PFSK-1 (cell line): Measurements from ENCODE around the gene C3orf20.

Experiments
- FOXP2 ChIP-seq: optimal IDR thresholded peaks from 2 replicates; pipeline ENCODE3; 2011; ENCODE audit warnings: borderline replicate concordance, control low read depth, inconsistent platforms; ENCODE audit not compliant: insufficient read depth; ENCODE audit errors: extremely low read length, extremely low read depth
- POLR2AphosphoS5 ChIP-seq: IDR thresholded peaks from 2 replicates; pipeline ENCODE4 v1.6.1; 2012; ENCODE audit warnings: low read depth, mild to moderate bottlenecking, control low read depth, low read length, moderate library complexity
- SIN3A ChIP-seq: IDR thresholded peaks from 2 replicates; pipeline ENCODE4 v1.6.1; 2012; ENCODE audit warnings: mild to moderate bottlenecking, low read length, moderate library complexity, borderline replicate concordance; ENCODE audit not compliant: insufficient read depth
- TAF1 ChIP-seq: IDR thresholded peaks from 2 replicates; pipeline ENCODE4 v1.6.1; 2012; ENCODE audit warnings: low read length, control low read depth, borderline replicate concordance; ENCODE audit not compliant: insufficient read depth
- TF ChIP-seq, protein P1 (sequence below), 2 experiments: IDR thresholded peaks; 2 replicates each; pipeline versions ENCODE4 v1.6.1 to v1.8.0; 2011 to 2012; ENCODE audit warnings: low read depth in 2 of 2, low read length in 2 of 2, control low read depth in 1 of 2, inconsistent platforms in 1 of 2, mild to moderate bottlenecking in 1 of 2, moderate library complexity in 1 of 2; ENCODE audit not compliant: insufficient read depth in 1 of 2

Gene C3orf20

DNA sequence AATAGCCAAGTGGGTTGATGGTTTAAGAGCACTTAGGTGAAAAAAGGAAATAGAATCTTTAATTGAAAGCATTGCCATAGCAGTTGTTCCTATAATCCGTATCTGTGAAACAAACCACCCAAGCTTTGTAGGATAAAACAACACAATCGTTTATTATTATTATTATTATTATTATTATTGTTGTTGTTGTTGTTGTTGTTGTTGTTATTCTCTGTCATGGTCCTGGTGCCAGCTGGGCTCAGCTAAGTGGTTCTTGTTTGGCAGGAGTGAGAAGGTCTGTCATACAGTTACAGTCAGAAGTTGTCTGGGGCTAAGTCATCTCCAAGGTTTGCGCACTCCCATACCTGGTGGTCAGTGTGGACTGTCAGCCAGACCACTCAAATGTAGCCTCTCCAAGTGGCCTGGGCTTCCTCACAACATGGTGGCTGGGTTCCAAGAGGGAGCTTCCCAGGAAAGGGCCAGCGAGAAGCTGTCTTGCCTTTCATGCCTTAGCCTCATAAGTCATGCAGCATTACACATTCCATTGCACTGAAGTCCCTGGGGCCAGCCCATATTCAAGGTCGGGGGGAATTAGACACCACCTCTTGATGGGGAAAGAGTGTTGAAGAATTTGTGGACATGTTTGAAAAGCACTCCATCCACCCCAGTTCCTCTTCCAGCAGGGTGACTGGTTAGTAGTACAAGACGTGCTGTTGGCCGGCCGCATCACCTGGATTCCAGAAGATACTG, 89.6 kb downstream of the C3orf20 start:
- TF ChIP-seq SIN3A, result no peak

DNA sequence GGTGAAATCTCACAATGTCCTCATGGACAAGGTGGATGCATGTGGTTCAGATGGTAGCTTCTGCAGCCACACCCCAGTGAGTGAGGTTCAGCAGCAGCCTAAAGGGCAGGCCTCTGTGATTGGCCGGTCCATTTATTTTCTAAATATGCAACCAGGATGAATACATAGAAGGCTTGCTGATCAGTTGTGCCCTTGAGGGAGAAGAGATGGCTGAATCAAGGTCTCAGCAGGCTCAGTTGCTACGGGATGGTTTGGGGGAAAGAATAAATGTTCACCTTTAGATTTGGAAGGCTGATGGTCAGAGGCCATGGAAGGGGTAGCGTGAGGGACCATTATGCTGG, 90.1 kb downstream of the C3orf20 start:
- TF ChIP-seq POLR2AphosphoS5 (no peak), TAF1 (no peak), FOXP2 (no peak), SIN3A (no peak)
- TF ChIP-seq, protein P1, sequence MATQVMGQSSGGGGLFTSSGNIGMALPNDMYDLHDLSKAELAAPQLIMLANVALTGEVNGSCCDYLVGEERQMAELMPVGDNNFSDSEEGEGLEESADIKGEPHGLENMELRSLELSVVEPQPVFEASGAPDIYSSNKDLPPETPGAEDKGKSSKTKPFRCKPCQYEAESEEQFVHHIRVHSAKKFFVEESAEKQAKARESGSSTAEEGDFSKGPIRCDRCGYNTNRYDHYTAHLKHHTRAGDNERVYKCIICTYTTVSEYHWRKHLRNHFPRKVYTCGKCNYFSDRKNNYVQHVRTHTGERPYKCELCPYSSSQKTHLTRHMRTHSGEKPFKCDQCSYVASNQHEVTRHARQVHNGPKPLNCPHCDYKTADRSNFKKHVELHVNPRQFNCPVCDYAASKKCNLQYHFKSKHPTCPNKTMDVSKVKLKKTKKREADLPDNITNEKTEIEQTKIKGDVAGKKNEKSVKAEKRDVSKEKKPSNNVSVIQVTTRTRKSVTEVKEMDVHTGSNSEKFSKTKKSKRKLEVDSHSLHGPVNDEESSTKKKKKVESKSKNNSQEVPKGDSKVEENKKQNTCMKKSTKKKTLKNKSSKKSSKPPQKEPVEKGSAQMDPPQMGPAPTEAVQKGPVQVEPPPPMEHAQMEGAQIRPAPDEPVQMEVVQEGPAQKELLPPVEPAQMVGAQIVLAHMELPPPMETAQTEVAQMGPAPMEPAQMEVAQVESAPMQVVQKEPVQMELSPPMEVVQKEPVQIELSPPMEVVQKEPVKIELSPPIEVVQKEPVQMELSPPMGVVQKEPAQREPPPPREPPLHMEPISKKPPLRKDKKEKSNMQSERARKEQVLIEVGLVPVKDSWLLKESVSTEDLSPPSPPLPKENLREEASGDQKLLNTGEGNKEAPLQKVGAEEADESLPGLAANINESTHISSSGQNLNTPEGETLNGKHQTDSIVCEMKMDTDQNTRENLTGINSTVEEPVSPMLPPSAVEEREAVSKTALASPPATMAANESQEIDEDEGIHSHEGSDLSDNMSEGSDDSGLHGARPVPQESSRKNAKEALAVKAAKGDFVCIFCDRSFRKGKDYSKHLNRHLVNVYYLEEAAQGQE (IDR thresholded peaks at IDR 0.05; ENCODE audit: insufficient read depth in 1 of 2, low read depth in 2 of 2, low read length in 2 of 2), result no peak

DNA sequence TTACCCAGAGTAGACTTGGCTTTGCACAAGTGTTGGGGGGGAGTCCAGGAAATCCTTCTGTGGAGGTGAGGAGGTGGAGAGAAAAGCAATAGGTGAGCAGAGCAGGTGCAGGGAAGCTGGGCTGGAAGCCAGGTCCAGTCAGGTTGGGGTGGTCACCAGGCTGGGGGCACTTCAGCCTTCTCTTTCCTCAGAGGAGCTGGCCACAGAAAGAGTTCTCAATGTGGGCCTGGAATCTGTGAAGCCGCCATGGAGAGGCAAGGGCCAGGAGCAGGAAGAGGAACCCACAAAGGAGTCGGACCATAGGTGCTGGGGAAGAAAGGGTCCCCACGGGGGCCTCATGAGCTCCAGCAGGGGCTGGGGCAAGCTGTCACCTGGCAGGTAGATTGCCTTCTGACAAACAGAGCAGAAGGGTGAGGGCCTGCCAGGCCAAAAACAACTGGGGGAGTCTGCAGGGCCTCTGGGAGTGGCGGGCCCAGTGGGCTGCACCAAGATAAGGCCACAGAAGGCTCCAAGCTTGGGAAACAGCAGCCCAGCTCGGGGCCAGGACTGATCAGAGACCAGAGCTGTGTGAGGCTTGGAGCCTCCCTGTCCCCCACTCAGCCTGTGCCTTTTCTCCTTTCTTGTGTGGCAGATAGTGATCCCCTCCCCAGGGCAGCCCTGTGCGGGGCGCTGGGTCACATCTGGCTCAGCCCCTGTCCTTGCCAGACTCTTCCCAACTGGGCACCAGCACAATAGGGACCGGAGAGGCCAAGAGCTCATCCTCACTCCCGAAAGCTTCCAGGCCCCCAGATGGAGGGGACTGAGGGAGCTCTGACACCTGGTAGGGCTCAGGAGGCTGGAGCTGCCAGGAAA, 90.9 kb downstream of the C3orf20 start:
- no peak for TF ChIP-seq FOXP2
- TF ChIP-seq POLR2AphosphoS5, result no peak

DNA sequence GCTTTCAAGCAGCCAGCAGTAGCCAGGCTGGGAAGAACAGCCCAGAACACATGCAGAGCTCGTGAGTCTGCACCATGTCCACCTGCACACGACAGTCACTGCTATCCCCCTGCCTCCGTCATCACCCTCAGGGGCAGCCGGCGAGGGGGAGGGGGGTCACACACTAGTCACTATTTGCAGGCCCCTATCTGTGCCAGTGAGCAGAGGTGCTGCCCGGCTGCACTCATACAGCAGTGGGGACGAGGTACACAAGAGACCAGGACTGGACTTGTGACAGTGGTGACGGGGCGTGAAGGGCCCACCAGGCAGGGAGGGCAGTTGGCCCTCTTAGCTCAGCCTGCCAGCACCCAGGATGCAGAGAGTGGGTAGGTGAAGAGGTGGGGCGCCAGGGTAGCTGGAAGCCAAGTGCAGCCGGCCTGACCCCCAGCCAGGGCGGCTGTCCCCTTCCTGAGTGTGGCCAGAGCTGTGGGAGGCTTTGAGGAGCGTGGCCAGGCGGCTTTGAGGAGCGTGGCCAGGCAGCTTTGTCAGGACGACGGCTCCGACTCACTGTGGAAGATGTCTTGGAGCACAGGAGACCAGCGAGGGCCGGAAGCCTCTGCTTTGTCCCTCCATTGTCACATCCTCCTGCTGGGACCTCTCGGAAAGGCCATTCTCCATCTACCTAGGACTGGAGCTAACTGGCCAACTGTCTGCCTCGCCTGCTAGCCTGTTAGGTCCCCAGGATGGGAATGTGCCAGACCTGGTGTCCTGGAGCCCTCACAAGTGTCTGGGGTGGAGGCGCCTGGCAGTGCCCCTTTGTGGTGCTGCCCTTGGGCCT, 91.7 kb downstream of the C3orf20 start:
- TF ChIP-seq POLR2AphosphoS5 (no peak), FOXP2 (no peak), SIN3A (no peak), TAF1 (no peak)
- TF ChIP-seq, protein P1 (IDR thresholded peaks at IDR 0.05; ENCODE audit: insufficient read depth in 1 of 2, low read depth in 2 of 2, low read length in 2 of 2), result no peak

DNA sequence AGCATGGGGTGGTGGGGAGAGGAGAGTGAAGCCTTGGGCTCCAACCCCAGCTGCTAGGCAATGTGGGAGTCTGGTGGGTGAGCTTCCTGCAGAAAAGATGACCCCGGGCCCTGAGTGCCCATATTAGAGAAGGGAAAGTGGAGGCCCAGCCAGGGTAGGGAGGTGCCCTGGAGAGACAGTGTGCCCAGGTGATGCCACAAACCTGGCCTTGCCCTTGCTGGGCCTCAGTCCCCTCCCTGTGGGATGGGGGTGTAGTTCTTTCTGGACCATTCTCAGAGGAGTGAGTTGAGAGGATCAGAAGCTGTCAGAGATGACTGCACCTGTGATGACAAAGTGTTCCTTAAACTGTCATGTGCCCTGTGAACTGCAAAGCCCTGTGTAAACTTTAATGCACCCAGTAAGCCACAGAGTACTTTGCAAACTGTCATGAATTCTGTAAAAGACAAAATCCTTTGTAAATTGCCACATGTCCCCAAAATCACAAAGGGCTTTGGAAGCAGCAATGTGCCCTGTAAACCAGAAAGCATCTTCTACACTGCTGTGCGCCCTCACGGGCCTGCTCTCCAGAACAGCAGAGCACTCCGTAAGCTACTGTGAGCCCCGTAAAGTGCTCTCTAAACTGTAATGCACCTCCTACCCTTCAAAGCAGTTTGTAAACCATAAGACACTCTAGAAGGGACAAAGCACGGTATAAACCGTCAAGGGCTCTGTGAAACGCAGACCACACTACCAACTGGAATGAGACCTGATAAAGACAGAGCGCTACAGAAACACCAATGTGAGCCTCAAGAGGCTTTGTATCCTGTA, 92.5 kb downstream of the C3orf20 start:
- TF ChIP-seq SIN3A (no peak), POLR2AphosphoS5 (no peak), FOXP2 (no peak), TAF1 (no peak)
- TF ChIP-seq, protein P1 (IDR thresholded peaks at IDR 0.05; ENCODE audit: insufficient read depth in 1 of 2, low read depth in 2 of 2, low read length in 2 of 2), result no peak
